HG02943 (cell line): ENCODE measurements around the gene THEM4.
"Not testable (repeated sequence)": the region's sequence is repeated elsewhere in the genome, so short reads cannot be mapped to it uniquely, and the experiment has no call there.

Experiments used
- ATAC-seq: cut with Tn5 transposase; IDR thresholded peaks from one replicate; pipeline ENCODE4 v1.9.1; 2021; ENCODE audit warnings: mild to moderate bottlenecking, low read depth, moderate library complexity; ENCODE audit not compliant: unreplicated experiment

The THEM4 gene

GRCh38 chr1:151867321-151867720 lies 42.0 kb downstream of the THEM4 start:
- no peak for ATAC-seq

GRCh38 chr1:151864411-151864810 lies 44.9 kb downstream of the THEM4 start:
- ATAC-seq: no peak

DNA sequence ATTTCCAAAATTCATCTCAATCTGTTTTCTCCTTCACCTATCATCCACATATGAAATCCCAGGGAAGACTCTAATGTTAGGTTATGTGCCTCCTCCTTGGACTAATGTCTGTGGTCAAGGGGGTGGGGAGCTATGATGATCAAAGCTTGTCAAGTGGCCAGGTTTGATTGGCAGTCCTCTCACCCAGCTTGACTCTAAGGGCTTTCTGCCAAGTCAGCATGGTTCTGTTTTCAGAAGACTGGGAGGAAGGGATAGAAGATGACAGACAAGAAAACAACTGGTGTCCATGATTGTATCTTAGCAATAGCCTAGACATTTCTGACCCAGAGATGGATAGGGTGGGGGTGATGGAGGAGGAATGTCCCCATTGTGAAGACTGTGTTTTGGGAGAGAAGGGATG lies 46.7 kb downstream of the THEM4 start:
- no peak for ATAC-seq

- no peak for ATAC-seq
These were observed 48.7 kb downstream of the THEM4 start for GRCh38 chr1:151860504-151861187.

- no peak for ATAC-seq
These were observed 49.4 kb downstream of the THEM4 start for GRCh38 chr1:151859891-151860293.

- no peak for ATAC-seq
These were observed 50.2 kb downstream of the THEM4 start for GRCh38 chr1:151858886-151859665.

GRCh38 chr1:151858030-151858746 lies 51.1 kb downstream of the THEM4 start:
- no peak for ATAC-seq

- ATAC-seq: no peak
These were observed 53.4 kb downstream of the THEM4 start for GRCh38 chr1:151855933-151856332.

DNA sequence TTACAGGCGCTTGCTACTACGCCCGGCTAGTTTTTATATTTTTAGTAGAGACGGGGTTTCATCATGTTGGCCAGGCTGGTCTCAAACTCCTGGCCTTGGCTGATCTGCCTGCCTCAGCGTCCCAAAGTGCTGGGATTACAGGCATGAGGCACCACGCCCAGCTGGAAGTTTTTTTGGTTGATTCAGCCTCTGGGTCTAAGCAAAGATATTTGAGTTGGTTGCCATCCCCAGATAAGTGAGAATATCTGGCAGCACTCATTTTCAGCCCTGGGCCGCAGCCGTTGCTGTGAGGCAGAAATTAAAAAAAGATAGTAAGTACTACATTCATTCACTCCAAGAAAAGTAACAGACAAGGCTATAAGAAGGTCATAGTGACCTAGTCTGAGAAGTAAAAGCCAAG lies 53.8 kb downstream of the THEM4 start:
- not testable (repeated sequence) for ATAC-seq

DNA sequence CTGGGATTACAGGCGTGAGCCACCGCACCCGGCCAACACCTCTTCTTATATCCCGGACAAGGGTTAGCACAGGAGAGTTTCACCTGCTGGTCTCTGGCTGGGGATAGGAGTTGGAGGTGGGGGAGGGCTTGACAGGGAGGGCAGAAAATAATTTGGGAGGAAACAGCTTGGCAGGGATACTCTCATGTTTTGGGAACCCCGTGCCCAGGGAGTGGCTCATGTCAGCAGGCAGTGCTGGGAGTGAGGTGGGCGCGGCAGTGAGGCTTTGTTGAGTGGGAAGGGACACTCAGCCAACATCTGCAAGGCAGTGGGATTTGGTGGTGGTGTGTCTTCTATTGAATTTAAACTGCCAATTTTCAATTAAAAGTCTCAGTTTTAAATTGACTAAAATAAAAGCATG lies 54.7 kb downstream of the THEM4 start:
- no peak for ATAC-seq

GRCh38 chr1:151853411-151853943 lies 55.8 kb downstream of the THEM4 start, which contains the start of gene THEM5:
THEM5 (minus strand) TSS chr1:151853712; CDS start chr1:151853565, 147 bp downstream.
- no peak for ATAC-seq

GRCh38 chr1:151852733-151853132 lies 56.6 kb downstream of the THEM4 start:
- no peak for ATAC-seq

DNA sequence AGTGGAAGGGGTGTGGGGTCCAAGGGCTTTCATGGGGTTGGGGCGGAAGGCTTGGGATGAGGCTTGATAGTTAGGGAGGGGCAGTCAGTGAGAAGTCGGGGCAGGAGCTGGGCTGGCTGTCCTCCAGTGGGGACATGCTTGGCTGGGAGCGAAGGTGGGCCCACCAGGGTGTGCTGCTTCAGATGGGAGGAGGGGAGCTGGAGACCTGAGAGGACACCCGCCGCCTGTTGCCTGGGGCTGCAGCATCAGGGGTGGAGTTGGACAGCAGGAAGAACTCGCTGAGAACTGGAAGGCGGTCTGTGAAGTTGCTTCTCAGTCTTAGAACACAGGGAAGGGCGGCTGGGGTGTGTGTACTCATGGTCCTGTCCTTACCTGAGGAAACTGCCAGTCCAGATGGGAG lies 57.4 kb downstream of the THEM4 start:
- no peak for ATAC-seq

- ATAC-seq: no peak
These were observed 59.4 kb downstream of the THEM4 start for GRCh38 chr1:151849871-151850270.

GRCh38 chr1:151849126-151849525 lies 60.2 kb downstream of the THEM4 start:
- ATAC-seq: no peak

DNA sequence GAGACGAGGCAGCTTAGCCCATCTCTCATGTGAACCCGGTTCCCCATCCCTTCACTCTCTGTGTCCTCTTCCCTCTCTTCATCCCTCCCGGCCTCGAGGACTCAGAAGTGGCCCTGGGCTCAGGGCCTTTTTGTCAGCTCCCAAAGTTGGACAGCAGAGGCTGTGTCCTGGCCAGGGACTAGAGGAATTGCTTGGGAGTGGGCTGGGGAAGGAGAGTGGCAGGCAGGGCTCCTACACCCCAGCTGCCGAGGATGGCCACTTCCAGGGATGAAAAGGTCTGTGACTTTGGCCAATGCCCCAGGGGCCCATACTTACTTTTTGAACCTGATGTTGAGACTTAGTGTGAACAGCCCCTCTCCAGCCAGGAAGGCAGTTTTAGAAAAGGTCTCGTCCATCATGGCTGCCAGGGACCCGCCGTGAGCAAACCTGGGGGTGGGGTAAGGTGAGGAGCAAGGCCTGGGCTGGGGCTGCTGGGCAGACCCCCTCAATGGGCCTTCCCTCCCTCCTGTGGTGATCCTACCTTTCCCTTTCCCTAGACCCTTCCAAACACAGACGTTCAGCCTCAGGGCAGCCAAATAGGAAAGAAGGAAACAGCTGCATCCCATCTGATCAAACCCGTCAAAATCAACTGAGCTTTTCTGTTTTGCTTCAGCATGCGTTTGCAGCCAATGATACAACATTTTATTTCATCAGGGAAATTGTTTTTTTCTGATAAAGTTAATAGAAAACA lies 61.3 kb downstream of the THEM4 start:
- ATAC-seq: no peak

DNA sequence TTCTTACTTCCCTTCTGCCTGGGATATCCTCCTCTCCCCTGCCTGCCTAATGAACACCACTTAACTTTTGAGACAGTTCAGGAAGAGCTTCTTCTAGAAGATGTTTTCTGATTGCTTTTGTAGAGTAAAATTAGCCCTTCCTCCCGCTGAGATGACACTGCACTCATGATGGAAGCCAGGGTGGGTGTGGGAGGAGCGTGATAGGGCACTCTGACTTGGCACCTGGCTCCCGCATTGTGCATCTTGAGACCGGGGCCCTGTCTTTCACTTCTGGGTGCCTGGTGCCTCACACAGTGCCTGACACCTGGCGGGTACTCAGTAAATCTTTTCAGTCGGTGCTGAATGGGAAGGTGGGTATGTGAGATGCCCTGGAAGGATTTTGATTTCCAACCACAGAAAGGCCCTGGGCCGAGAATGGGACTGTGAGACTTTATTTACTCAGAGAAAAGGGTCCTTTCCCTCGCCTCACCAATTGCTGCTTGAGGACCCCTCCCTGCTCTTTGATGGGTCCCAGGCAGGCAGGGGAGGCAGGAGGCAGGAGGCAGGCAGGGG lies 62.5 kb downstream of the THEM4 start:
- no peak for ATAC-seq

- no peak for ATAC-seq
These were observed 63.2 kb downstream of the THEM4 start for GRCh38 chr1:151846062-151846568.

DNA sequence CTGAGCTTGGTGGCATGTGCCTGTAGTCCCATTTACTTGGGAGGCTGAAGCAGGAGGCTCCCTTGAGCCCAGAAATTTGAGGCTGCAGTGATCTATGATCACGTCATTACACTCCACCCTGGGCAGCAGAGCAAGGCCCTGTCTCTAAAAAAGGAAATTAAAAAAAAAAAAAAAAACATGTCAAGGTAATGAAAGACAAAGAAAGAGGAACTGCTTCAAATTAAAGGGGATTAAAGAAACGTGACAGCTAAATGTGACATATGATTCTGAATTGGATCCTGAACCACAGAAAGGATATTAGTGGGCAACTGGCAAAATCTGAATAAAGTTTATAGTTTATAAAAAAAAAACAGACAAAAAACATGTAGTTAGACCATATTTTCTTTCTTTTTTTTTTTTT lies 65.9 kb downstream of the THEM4 start:
- no peak for ATAC-seq

GRCh38 chr1:151841141-151841540 lies 68.2 kb downstream of the THEM4 start:
- ATAC-seq: no peak
